WTC11 (cell line): ENCODE data around the gene PHF13. TPM values are rescaled to one million over a fixed set of nuclear protein-coding genes. Genes with fewer than 3 reads are reported as not detected.

Experiments used
- ATAC-seq: fragments of 200-7000 bp; cut with Tn5 transposase; 2 replicates; pipeline ENCODE4 v1.10.0; 2021; ENCODE audit warnings: mild to moderate bottlenecking, moderate library complexity
- CTCF ChIA-PET: fragments of 300-600 bp; sonication (Branson Sonifier 250); formaldehyde crosslinking; loops from one replicate; lab custom pipeline; 2021; ENCODE audit warnings: antibody characterized with exemption; lab: Charles Lee
- POLR2A ChIA-PET: fragments of 350-600 bp; sonication (Branson Sonifier 250); formaldehyde crosslinking; loops from one replicate; lab custom pipeline; 2021; ENCODE audit warnings: antibody characterized with exemption; lab: Charles Lee
- DNase-seq: peaks from one replicate; pipeline ENCODE4 v3.0.0; 2021; ENCODE audit warnings: low spot score
- H3K27ac Mint-ChIP-seq: 2 replicates; pipeline ENCODE4 v1.8.0; 2021; ENCODE audit warnings: mixed read lengths
- H3K27me3 Mint-ChIP-seq: 2 replicates; pipeline ENCODE4 v1.8.0; 2021; ENCODE audit warnings: low read depth, mild to moderate bottlenecking, moderate library complexity, mixed read lengths
- H3K36me3 Mint-ChIP-seq: 2 replicates; pipeline ENCODE4 v1.8.0; 2021; ENCODE audit warnings: mixed read lengths
- H3K4me1 Mint-ChIP-seq: 2 replicates; pipeline ENCODE4 v1.8.0; 2022; ENCODE audit warnings: mixed read lengths
- H3K4me3 Mint-ChIP-seq: 2 replicates; pipeline ENCODE4 v1.8.0; 2021; ENCODE audit warnings: mild to moderate bottlenecking, moderate library complexity, mixed read lengths
- H3K9me3 Mint-ChIP-seq: 2 replicates; pipeline ENCODE4 v1.8.0; 2021; ENCODE audit warnings: mixed read lengths
- ARID4B ChIP-seq: sonication (generic); formaldehyde crosslinking; IDR thresholded peaks from 2 replicates; pipeline ENCODE4 v1.8.0; 2023; ENCODE audit warnings: missing genetic modification reagents, mild to moderate bottlenecking, borderline replicate concordance
- CREM ChIP-seq: sonication (generic); formaldehyde crosslinking; IDR thresholded peaks from 2 replicates; pipeline ENCODE4 v1.8.1; 2022; ENCODE audit warnings: mild to moderate bottlenecking, missing genetic modification reagents, moderate library complexity
- EMX1 ChIP-seq: fragments of 250-450 bp; sonication (Bioruptor Pico); IDR thresholded peaks from 2 replicates; pipeline ENCODE4 v1.8.0; 2021; ENCODE audit warnings: mild to moderate bottlenecking
- ETV6 ChIP-seq: sonication (generic); formaldehyde crosslinking; IDR thresholded peaks from 2 replicates; pipeline ENCODE4 v1.8.1; 2022; ENCODE audit warnings: mild to moderate bottlenecking, missing genetic modification reagents
- FOXK1 ChIP-seq: sonication (generic); formaldehyde crosslinking; IDR thresholded peaks from 2 replicates; pipeline ENCODE4 v1.8.0; 2022; ENCODE audit warnings: mild to moderate bottlenecking, moderate library complexity, missing genetic modification reagents
- GTF2I ChIP-seq: fragments of 250-450 bp; sonication (Bioruptor Pico); conservative IDR thresholded peaks from 2 replicates; pipeline ENCODE4 v1.4.0; 2021; ENCODE audit warnings: mild to moderate bottlenecking
- HMGA2 ChIP-seq: fragments of 250-450 bp; sonication (Bioruptor Pico); IDR thresholded peaks from 2 replicates; pipeline ENCODE4 v1.4.0; 2021; ENCODE audit warnings: mild to moderate bottlenecking, moderate library complexity
- HMGXB4 ChIP-seq: sonication (generic); formaldehyde crosslinking; IDR thresholded peaks from 2 replicates; pipeline ENCODE4 v1.8.1; 2023; ENCODE audit warnings: mild to moderate bottlenecking, moderate library complexity, missing genetic modification reagents
- IRF1 ChIP-seq: sonication (generic); formaldehyde crosslinking; IDR thresholded peaks from 2 replicates; pipeline ENCODE4 v1.8.0; 2023; ENCODE audit warnings: missing genetic modification reagents
- IRF2 ChIP-seq: sonication (generic); formaldehyde crosslinking; IDR thresholded peaks from 2 replicates; pipeline ENCODE4 v1.8.0; 2022; ENCODE audit warnings: low read depth, missing genetic modification reagents, borderline replicate concordance
- JUN ChIP-seq: sonication (generic); formaldehyde crosslinking; IDR thresholded peaks from 2 replicates; pipeline ENCODE4 v1.8.0; 2023; ENCODE audit warnings: mild to moderate bottlenecking, missing genetic modification reagents
- KAT7 ChIP-seq: sonication (generic); formaldehyde crosslinking; IDR thresholded peaks from 2 replicates; pipeline ENCODE4 v1.8.1; 2023; ENCODE audit warnings: missing genetic modification reagents, mild to moderate bottlenecking, borderline replicate concordance
- MYBL2 ChIP-seq: sonication (generic); formaldehyde crosslinking; IDR thresholded peaks from 2 replicates; pipeline ENCODE4 v1.8.1; 2023; ENCODE audit warnings: mild to moderate bottlenecking, moderate library complexity, missing genetic modification reagents
- OVOL2 ChIP-seq: fragments of 250-450 bp; sonication (Bioruptor Pico); IDR thresholded peaks from 2 replicates; pipeline ENCODE4 v1.9.0; 2021; ENCODE audit warnings: mild to moderate bottlenecking, borderline replicate concordance
- PREB ChIP-seq: sonication (generic); formaldehyde crosslinking; IDR thresholded peaks from 2 replicates; pipeline ENCODE4 v1.8.1; 2022; ENCODE audit warnings: mild to moderate bottlenecking, missing genetic modification reagents, moderate library complexity, borderline replicate concordance
- RORB ChIP-seq: fragments of 250-450 bp; sonication (Bioruptor Pico); IDR thresholded peaks from 2 replicates; pipeline ENCODE4 v1.9.0; 2021; ENCODE audit warnings: mild to moderate bottlenecking
- SOX15 ChIP-seq: fragments of 250-450 bp; sonication (Bioruptor Pico); IDR thresholded peaks from 2 replicates; pipeline ENCODE4 v1.9.0; 2021; ENCODE audit warnings: mild to moderate bottlenecking
- SP1 ChIP-seq: sonication (generic); formaldehyde crosslinking; conservative IDR thresholded peaks from 2 replicates; pipeline ENCODE4 v1.8.1; 2022; ENCODE audit warnings: missing genetic modification reagents
- TEAD1 ChIP-seq: sonication (generic); formaldehyde crosslinking; IDR thresholded peaks from 2 replicates; pipeline ENCODE4 v1.8.0; 2022; ENCODE audit warnings: mild to moderate bottlenecking, missing genetic modification reagents
- TEAD4 ChIP-seq: sonication (generic); formaldehyde crosslinking; IDR thresholded peaks from 2 replicates; pipeline ENCODE4 v1.8.0; 2022; ENCODE audit warnings: mild to moderate bottlenecking, missing genetic modification reagents
- ZBTB21 ChIP-seq: sonication (generic); formaldehyde crosslinking; IDR thresholded peaks from 2 replicates; pipeline ENCODE4 v1.8.1; 2023; ENCODE audit warnings: mild to moderate bottlenecking, missing genetic modification reagents, borderline replicate concordance
- ZNF219 ChIP-seq: sonication (generic); formaldehyde crosslinking; IDR thresholded peaks from 2 replicates; pipeline ENCODE4 v1.8.0; 2023; ENCODE audit warnings: missing genetic modification reagents, mild to moderate bottlenecking, borderline replicate concordance
- ZNF423 ChIP-seq: fragments of 250-450 bp; sonication (Bioruptor Pico); IDR thresholded peaks from 2 replicates; pipeline ENCODE4 v2.1.2; 2022; ENCODE audit warnings: mild to moderate bottlenecking, moderate library complexity
- ZNF425 ChIP-seq: fragments of 250-450 bp; sonication (Bioruptor Pico); conservative IDR thresholded peaks from 2 replicates; pipeline ENCODE4 v1.9.0; 2021; ENCODE audit warnings: mild to moderate bottlenecking
- total RNA-seq: library from RNA; stranded (reverse); gene quantifications from 3 replicates; pipeline ENCODE4 v1.2.3, GENCODE V29; 2021

PHF13 gene
- total RNA-seq, 1 experiment from 2014 or later, result 39.6 TPM

- Mint-ChIP-seq H3K27me3 (no peaks in the 10 kb centered on the region), H3K4me1 (peaks cover 14% of the 10 kb centered on the region), H3K4me3 (peak overlapping the region; percentile 85), H3K36me3 (peaks cover 3% of the 10 kb centered on the region; the same call in 1 of the 2 replicates), H3K9me3 (no peaks in the 10 kb centered on the region), H3K27ac (peak overlapping the region; percentile 14; the same call in 1 of the 2 replicates)
- no peak for TF ChIP-seq ETV6 (CRISPR knock-in tag)
- TF ChIP-seq KAT7 (CRISPR knock-in tag), result no peak
- TF ChIP-seq GTF2I (CRISPR knock-in tag), result no peak
- no peak for TF ChIP-seq EMX1 (CRISPR knock-in tag)
- TF ChIP-seq HMGA2, result no peak
- TF ChIP-seq HMGXB4 (CRISPR knock-in tag), result no peak
- TF ChIP-seq ZNF425, result no peak
- TF ChIP-seq IRF1 (CRISPR knock-in tag), result no peak
- no peak for TF ChIP-seq TEAD4 (CRISPR knock-in tag)
- TF ChIP-seq SOX15 (CRISPR knock-in tag), result no peak
- no peak for ATAC-seq
- DNase-seq, result no peak
- ChIA-PET POLR2A (no interaction called here), CTCF (interaction anchor here (0.6 to 1.4 kb wide), 3 partner anchors 56 to 1351 kb away, joined by 4 to 5 read pairs (median 4); no protein-coding TSS in a partner anchor)
These were observed 34.7 kb upstream of the PHF13 start for GRCh38 chr1:6578624-6579373.

GRCh38 chr1:6579374-6580118 is 34.0 kb upstream of the PHF13 start, which contains the start of gene ZBTB48:
Gene ZBTB48, plus strand, starts transcription at chr1:6579994. Its CDS starts 616 bp downstream, at chr1:6580610.
- ATAC-seq (peak; percentile 98), DNase-seq (peak; percentile 99)
- H3K27me3 Mint-ChIP-seq, result no peaks in the 10 kb centered on the region
- peaks cover 17% of the 10 kb centered on the region for H3K4me1 Mint-ChIP-seq
- ChIA-PET POLR2A (interaction anchor here (0.6 to 2.0 kb wide), 5 partner anchors 16 to 89 kb away, joined by 3 to 5 read pairs (median 3); partner anchors contain the start of genes NOL9 and TAS1R1), CTCF (interaction anchor here (0.6 to 2.9 kb wide), 14 partner anchors 10 to 546 kb away, joined by 3 to 20 read pairs (median 4); partner anchors contain the start of genes KLHL21, NOL9 and TAS1R1)
- peak within 1 kb of the TSS; percentile 85 for H3K4me3 Mint-ChIP-seq
- peak within 1 kb of the TSS; percentile 84 for H3K27ac Mint-ChIP-seq
- H3K9me3 Mint-ChIP-seq, result no peaks in the 10 kb centered on the region
- peaks cover 3% of the 10 kb centered on the region; the same call in 1 of the 2 replicates for H3K36me3 Mint-ChIP-seq
- TF ChIP-seq OVOL2 (CRISPR knock-in tag) (no peak), ZBTB21 (CRISPR knock-in tag) (no peak), SP1 (CRISPR knock-in tag) (peak; percentile 94), RORB (no peak), CREM (CRISPR knock-in tag) (peak; percentile 96), ZNF423 (CRISPR knock-in tag) (no peak), FOXK1 (CRISPR knock-in tag) (peak; percentile 82), JUN (no peak), MYBL2 (no peak), TEAD1 (no peak), ZNF219 (no peak), PREB (CRISPR knock-in tag) (no peak), IRF2 (0 out of 2 replicates have a peak, but pooled peaks have one; percentile 55), ARID4B (CRISPR knock-in tag) (peak; percentile 49; the same call in 1 of the 2 replicates)
